ENCODE data around the gene PRR23E. TPM values are rescaled to one million over a fixed set of nuclear protein-coding genes. Genes with fewer than 3 reads are reported as not detected.

PRR23E gene
- total RNA-seq, 2 donors from 2014 or later = not detected

- no peaks in the 10 kb centered on the region for H3K9me3 ChIP-seq
- H3K27me3 ChIP-seq = no peaks in the 10 kb centered on the region
- DNase-seq (ENCODE audit: low spot score) = no peak
- H3K36me3 ChIP-seq = no peaks in the 10 kb centered on the region
- no peaks in the 10 kb centered on the region for H3K4me1 ChIP-seq
- no peak for TF ChIP-seq CTCF (IDR thresholded peaks at IDR 0.05)
- no peak overlapping the region for H3K4me3 ChIP-seq
- H3K27ac ChIP-seq = no peak overlapping the region
Observed at GRCh38 chr3:127161236-127161635, 31.7 kb upstream of the PRR23E start.

GRCh38 chr3:127161973-127162579, 30.9 kb upstream of the PRR23E start:
- H3K4me1 ChIP-seq = no peaks in the 10 kb centered on the region
- no peaks in the 10 kb centered on the region for H3K9me3 ChIP-seq
- TF ChIP-seq CTCF (IDR thresholded peaks at IDR 0.05) = no peak
- DNase-seq (ENCODE audit: low spot score) = no peak
- H3K4me3 ChIP-seq = no peak overlapping the region
- no peaks in the 10 kb centered on the region for H3K27me3 ChIP-seq
- no peak overlapping the region for H3K27ac ChIP-seq
- H3K36me3 ChIP-seq = no peaks in the 10 kb centered on the region

GRCh38 chr3:127162947-127163645, 29.8 kb upstream of the PRR23E start:
- no peak for DNase-seq (ENCODE audit: low spot score)
- H3K4me3 ChIP-seq = no peak overlapping the region
- TF ChIP-seq CTCF (IDR thresholded peaks at IDR 0.05) = no peak
- H3K27me3 ChIP-seq = no peaks in the 10 kb centered on the region
- no peak overlapping the region for H3K27ac ChIP-seq
- no peaks in the 10 kb centered on the region for H3K36me3 ChIP-seq
- no peaks in the 10 kb centered on the region for H3K9me3 ChIP-seq
- H3K4me1 ChIP-seq = peaks cover 0 to 2% of the 10 kb centered on the region in 2 donors

GRCh38 chr3:127164615-127165014, 28.3 kb upstream of the PRR23E start:
- Histone ChIP-seq H3K36me3 (no peaks in the 10 kb centered on the region), H3K27ac (no peak overlapping the region), H3K9me3 (no peaks in the 10 kb centered on the region), H3K4me3 (no peak overlapping the region), H3K27me3 (no peaks in the 10 kb centered on the region), H3K4me1 (peaks cover 0 to 5% of the 10 kb centered on the region in 2 donors)
- peak; percentile 47 for DNase-seq (ENCODE audit: low spot score)
- TF ChIP-seq CTCF (IDR thresholded peaks at IDR 0.05) = no peak

GRCh38 chr3:127165036-127165435, 27.9 kb upstream of the PRR23E start:
- Histone ChIP-seq H3K4me1 (peaks cover 0 to 5% of the 10 kb centered on the region in 2 donors), H3K4me3 (no peak overlapping the region), H3K9me3 (no peaks in the 10 kb centered on the region), H3K27me3 (no peaks in the 10 kb centered on the region), H3K27ac (no peak overlapping the region), H3K36me3 (no peaks in the 10 kb centered on the region)
- DNase-seq (ENCODE audit: low spot score) = no peak
- no peak for TF ChIP-seq CTCF (IDR thresholded peaks at IDR 0.05)
